WERI-Rb-1 (cell line): ENCODE data around the gene CSF2.
"Not testable (repeated sequence)": the region's sequence is repeated elsewhere in the genome, so short reads cannot be mapped to it uniquely, and the experiment has no call there.

Source experiments
- DNase-seq: peaks from one replicate; pipeline ENCODE4 v3.0.0-alpha.2; 2020
- H3K27ac ChIP-seq: fragments of 250-450 bp; sonication (Bioruptor Pico); 2 replicates; pipeline ENCODE4 v1.5.1; 2020; ENCODE audit warnings: mild to moderate bottlenecking, moderate library complexity
- H3K27me3 ChIP-seq: fragments of 250-450 bp; sonication (Bioruptor Pico); 2 replicates; pipeline ENCODE4 v1.5.1; 2021; ENCODE audit warnings: mild to moderate bottlenecking, low read depth, moderate library complexity; ENCODE audit not compliant: insufficient read depth, severe bottlenecking
- H3K36me3 ChIP-seq: fragments of 250-450 bp; sonication (Bioruptor Pico); 2 replicates; pipeline ENCODE4 v1.5.1; 2020; ENCODE audit warnings: mild to moderate bottlenecking, moderate library complexity
- H3K4me3 ChIP-seq: 2 replicates; pipeline ENCODE4 v1.5.1; 2011; ENCODE audit warnings: low read depth, mild to moderate bottlenecking, control low read depth, low read length
- H3K9me3 ChIP-seq: fragments of 250-450 bp; sonication (Bioruptor Pico); 2 replicates; pipeline ENCODE4 v1.5.1; 2021; ENCODE audit warnings: mild to moderate bottlenecking, moderate library complexity; ENCODE audit not compliant: severe bottlenecking
- CTCF ChIP-seq: IDR thresholded peaks from 2 replicates; pipeline ENCODE4 v1.5.1; 2011; ENCODE audit warnings: low read depth, mild to moderate bottlenecking, control low read depth, inconsistent platforms, low read length

Gene CSF2

GRCh38 chr5:132104556-132104955, 31.0 kb downstream of the CSF2 start:
- Histone ChIP-seq H3K4me3 (no peak overlapping the region), H3K36me3 (no peaks in the 10 kb centered on the region), H3K27ac (no peak overlapping the region), H3K9me3 (no peaks in the 10 kb centered on the region), H3K27me3 (no peaks in the 10 kb centered on the region)
- no peak for DNase-seq
- TF ChIP-seq CTCF: no peak

GRCh38 chr5:132105688-132106087, 32.1 kb downstream of the CSF2 start:
- Histone ChIP-seq H3K27ac (no peak overlapping the region), H3K36me3 (no peaks in the 10 kb centered on the region), H3K27me3 (no peaks in the 10 kb centered on the region), H3K4me3 (no peak overlapping the region), H3K9me3 (no peaks in the 10 kb centered on the region)
- TF ChIP-seq CTCF: no peak
- no peak for DNase-seq

GRCh38 chr5:132108495-132108894, 34.9 kb downstream of the CSF2 start:
- not testable (repeated sequence) for H3K36me3 ChIP-seq, H3K27me3 ChIP-seq, H3K9me3 ChIP-seq, H3K4me3 ChIP-seq, DNase-seq, H3K27ac ChIP-seq

GRCh38 chr5:132108957-132109356, 35.4 kb downstream of the CSF2 start:
- H3K27ac ChIP-seq, DNase-seq, H3K9me3 ChIP-seq, H3K27me3 ChIP-seq, H3K4me3 ChIP-seq, H3K36me3 ChIP-seq: not testable (repeated sequence)

GRCh38 chr5:132109494-132110053, 36.0 kb downstream of the CSF2 start:
- H3K9me3 ChIP-seq: no peaks in the 10 kb centered on the region
- H3K27ac ChIP-seq: no peak overlapping the region
- DNase-seq: no peak
- no peak for TF ChIP-seq CTCF
- H3K4me3 ChIP-seq: no peak overlapping the region
- H3K27me3 ChIP-seq: no peaks in the 10 kb centered on the region
- no peaks in the 10 kb centered on the region for H3K36me3 ChIP-seq

GRCh38 chr5:132110195-132110594, 36.6 kb downstream of the CSF2 start:
- H3K27me3 ChIP-seq: no peaks in the 10 kb centered on the region
- H3K27ac ChIP-seq: no peak overlapping the region
- no peak for TF ChIP-seq CTCF
- no peaks in the 10 kb centered on the region for H3K9me3 ChIP-seq
- H3K4me3 ChIP-seq: no peak overlapping the region
- DNase-seq: no peak
- no peaks in the 10 kb centered on the region for H3K36me3 ChIP-seq

GRCh38 chr5:132110930-132111329, 37.3 kb downstream of the CSF2 start:
- no peak overlapping the region for H3K4me3 ChIP-seq
- no peak for TF ChIP-seq CTCF
- DNase-seq: no peak
- H3K9me3 ChIP-seq: no peaks in the 10 kb centered on the region
- H3K27ac ChIP-seq: no peak overlapping the region
- no peaks in the 10 kb centered on the region for H3K36me3 ChIP-seq
- H3K27me3 ChIP-seq: no peaks in the 10 kb centered on the region
